ENCODE measurements around the gene SCYL1.

Gene SCYL1

GRCh38 chr11:65547446-65548125 is 22.7 kb downstream of the SCYL1 start:
- ChIA-PET POLR2A (no interaction called here), CTCF (interaction anchor here (1.3 kb wide), 1 partner anchor 25 kb away, joined by 4 read pairs; the partner anchor contains the start of gene FAM89B)
- no peak for DNase-seq (ENCODE audit: low read depth, low spot score)
- no peak overlapping the region for H3K4me3 ChIP-seq (ENCODE audit: low read depth, low read length)
- TF ChIP-seq CTCF (IDR thresholded peaks at IDR 0.05; ENCODE audit: insufficient read depth, low read length, missing control alignments): no peak

- ChIA-PET POLR2A (interaction anchor here (0.9 kb wide), 1 partner anchor 126 kb away, joined by 3 read pairs; the partner anchor contains the start of gene NEAT1), CTCF (interaction anchor here (1.2 to 6.0 kb wide), 4 partner anchors 7 to 45 kb away, joined by 3 to 60 read pairs (median 4); partner anchors contain the start of gene FAM89B)
- no peak for TF ChIP-seq CTCF (IDR thresholded peaks at IDR 0.05; ENCODE audit: insufficient read depth, low read length, missing control alignments)
- no peak for DNase-seq (ENCODE audit: low read depth, low spot score)
- H3K4me3 ChIP-seq (ENCODE audit: low read depth, low read length): no peak overlapping the region
These were observed 23.5 kb downstream of the SCYL1 start for GRCh38 chr11:65548395-65548794.

- ChIA-PET CTCF (interaction anchor here (1.2 to 6.0 kb wide), 3 partner anchors 8 to 45 kb away, joined by 3 to 60 read pairs (median 5); no protein-coding TSS in a partner anchor), POLR2A (no interaction called here)
- TF ChIP-seq CTCF (IDR thresholded peaks at IDR 0.05; ENCODE audit: insufficient read depth, low read length, missing control alignments): no peak
- DNase-seq (ENCODE audit: low read depth, low spot score): no peak
- no peak overlapping the region for H3K4me3 ChIP-seq (ENCODE audit: low read depth, low read length)
These were observed 24.2 kb downstream of the SCYL1 start for GRCh38 chr11:65549096-65549495.

- ChIA-PET POLR2A (no interaction called here), CTCF (interaction anchor here (0.8 to 6.0 kb wide), 9 partner anchors 7 to 43 kb away, joined by 3 to 60 read pairs (median 4); no protein-coding TSS in a partner anchor)
- peak; percentile 56 for TF ChIP-seq CTCF (IDR thresholded peaks at IDR 0.05; ENCODE audit: insufficient read depth, low read length, missing control alignments)
- DNase-seq (ENCODE audit: low read depth, low spot score): no peak
- H3K4me3 ChIP-seq (ENCODE audit: low read depth, low read length): no peak overlapping the region
These were observed 26.9 kb downstream of the SCYL1 start for GRCh38 chr11:65551572-65552387.

- no peak for TF ChIP-seq CTCF (IDR thresholded peaks at IDR 0.05; ENCODE audit: insufficient read depth, low read length, missing control alignments)
- ChIA-PET CTCF (interaction anchor here (0.8 to 6.0 kb wide), 9 partner anchors 8 to 42 kb away, joined by 3 to 60 read pairs (median 3); no protein-coding TSS in a partner anchor), POLR2A (no interaction called here)
- no peak for DNase-seq (ENCODE audit: low read depth, low spot score)
- no peak overlapping the region for H3K4me3 ChIP-seq (ENCODE audit: low read depth, low read length)
These were observed 27.6 kb downstream of the SCYL1 start for GRCh38 chr11:65552388-65552951.
